Keratinocyte (primary cell): ENCODE measurements around the gene VIPR2.

Experiments used
- CTCF ChIP-seq, 3 experiments: IDR thresholded peaks in 1 of 3; conservative IDR thresholded peaks in 1 of 3; optimal IDR thresholded peaks in 1 of 3; 2 replicates in 2 of 3; 3 replicates in 1 of 3; pipeline versions ENCODE3 to v1.5.1; 2011; ENCODE audit warnings: low read length in 3 of 3, mild to moderate bottlenecking in 3 of 3, moderate library complexity in 2 of 3, control low read depth in 1 of 3, inconsistent platforms in 1 of 3; ENCODE audit not compliant: insufficient read depth in 2 of 3; ENCODE audit errors: extremely low read depth in 1 of 3
- EZH2 ChIP-seq: IDR thresholded peaks from one replicate; pipeline ENCODE4 v1.6.1; 2012; ENCODE audit warnings: inconsistent platforms, mild to moderate bottlenecking, low read length, moderate library complexity

DNA sequence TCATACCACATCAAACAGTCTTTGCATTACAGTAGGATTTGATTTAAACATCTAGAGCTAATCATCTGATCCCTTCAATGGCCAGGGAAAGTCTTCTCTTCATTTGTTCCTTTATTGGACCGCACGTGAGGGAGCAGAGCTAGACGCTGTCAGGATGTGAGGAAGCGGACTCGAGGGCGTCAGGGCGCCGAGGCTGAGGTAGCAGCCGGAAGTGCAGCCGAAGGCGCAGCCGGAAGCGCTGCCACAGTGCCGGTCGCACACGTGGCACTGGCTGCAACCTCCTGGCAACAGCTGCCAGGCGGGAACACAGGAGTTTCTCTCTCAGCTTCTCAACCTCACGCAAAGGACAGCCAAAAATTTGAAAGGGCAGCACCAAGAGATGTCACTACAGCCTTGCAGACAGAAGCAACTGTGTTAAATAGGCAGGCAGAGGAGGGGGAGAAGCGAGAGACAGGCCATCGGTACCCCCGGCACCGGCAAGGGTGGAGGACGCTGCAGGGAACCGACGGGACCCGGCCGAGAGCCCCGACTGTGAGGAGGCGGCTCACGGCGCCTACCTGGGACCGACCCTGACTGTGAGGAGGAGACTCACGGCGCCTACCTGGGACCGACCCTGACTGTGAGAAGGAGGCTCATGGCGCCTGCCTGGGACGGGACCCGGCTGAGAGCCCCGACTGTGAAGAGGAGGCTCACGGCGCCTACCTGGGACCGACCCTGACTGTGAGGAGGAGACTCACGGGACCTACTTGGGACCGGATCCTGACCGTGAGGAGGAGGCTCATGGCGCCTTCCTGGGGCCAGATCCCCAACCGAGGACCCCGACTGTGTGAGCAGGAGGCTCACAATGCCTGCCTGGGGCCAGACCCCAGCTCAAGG lies 32.3 kb downstream of the VIPR2 start:
- TF ChIP-seq CTCF (optimal IDR thresholded peaks at IDR 0.05 in 1 of 3, IDR thresholded peaks at IDR 0.05 in 1 of 3, conservative IDR thresholded peaks at IDR 0.05 in 1 of 3; ENCODE audit: extremely low read depth in 1 of 3, insufficient read depth in 2 of 3, low read length in 3 of 3) = no peak
- TF ChIP-seq EZH2 = no peak
